GM18508 (cell line): Measurements from ENCODE around the gene FARSA.

ENCODE experiments used
- ATAC-seq: cut with Tn5 transposase; IDR thresholded peaks from one replicate; pipeline ENCODE4 v1.9.1; 2021; ENCODE audit warnings: moderate number of reproducible peaks; ENCODE audit not compliant: insufficient read depth, unreplicated experiment

Gene FARSA

DNA sequence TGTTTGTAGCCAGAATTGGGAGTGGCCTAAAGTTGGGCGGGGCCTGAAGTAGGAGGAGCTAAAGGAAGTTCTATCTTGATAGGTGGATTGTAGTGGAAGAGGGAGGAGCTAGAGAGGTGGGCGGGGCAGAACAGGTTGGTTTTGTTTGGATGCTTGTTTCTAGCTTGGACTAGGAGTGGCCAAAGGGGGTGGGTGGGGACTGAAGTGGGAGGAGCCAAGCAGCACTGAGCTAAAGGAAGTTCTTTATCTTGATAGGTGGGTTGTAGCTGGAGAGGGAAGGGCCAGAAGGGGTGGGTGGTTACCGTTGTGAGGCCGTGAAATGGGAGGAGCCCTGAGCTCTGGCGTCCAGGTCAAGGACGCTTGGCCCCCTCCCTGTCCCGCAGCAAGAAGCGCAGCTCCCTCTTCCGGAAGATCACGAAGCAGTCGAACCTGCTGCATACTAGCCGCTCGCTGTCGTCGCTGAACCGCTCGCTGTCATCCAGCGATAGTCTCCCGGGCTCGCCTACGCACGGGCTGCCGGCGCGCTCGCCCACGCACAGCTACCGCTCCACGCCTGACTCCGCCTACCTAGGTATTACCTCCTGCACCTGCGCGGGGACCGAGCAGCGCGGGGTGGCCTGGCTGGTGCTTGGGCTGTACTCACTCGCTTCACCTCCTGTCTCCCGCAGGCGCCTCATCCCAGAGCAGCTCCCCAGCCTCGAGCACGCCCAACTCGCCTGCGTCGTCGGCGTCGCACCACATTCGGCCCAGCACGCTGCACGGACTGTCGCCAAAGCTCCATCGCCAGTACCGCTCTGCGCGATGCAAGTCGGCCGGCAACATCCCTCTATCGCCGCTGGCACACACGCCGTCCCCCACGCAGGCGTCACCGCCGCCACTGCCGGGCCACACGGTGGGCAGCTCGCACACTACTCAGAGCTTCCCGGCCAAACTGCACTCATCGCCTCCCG is 60.3 kb downstream of the FARSA start:
- no peak for ATAC-seq
